Psoas muscle (tissue), 8 donors: ENCODE data around the gene ASPSCR1. TPM values are rescaled to one million over a fixed set of nuclear protein-coding genes. Genes with fewer than 3 reads are reported as not detected.

Source experiments
- ATAC-seq, 4 donors: fragments of 200-7000 bp; cut with Tn5 transposase; one replicate each; pipeline ENCODE4 v1.9.1; 2020; ENCODE audit warnings: moderate library complexity in 3 of 4, mild to moderate bottlenecking in 2 of 4
- DNase-seq, 2 donors: peaks; one replicate each; pipeline ENCODE4 v3.0.0-alpha.2; 2020
- H3K27ac ChIP-seq: fragments of 200-600 bp; one replicate; pipeline ENCODE4 v1.8.0; 2022
- H3K27me3 ChIP-seq, 3 donors: fragments of 200-600 bp in 1 of 3; one replicate each; pipeline versions ENCODE4 v1.6.1 to v1.8.0; 2013 to 2022; ENCODE audit warnings: low read length in 2 of 3, mild to moderate bottlenecking in 2 of 3, moderate library complexity in 1 of 3; ENCODE audit not compliant: insufficient read depth in 3 of 3
- H3K36me3 ChIP-seq, 2 donors: fragments of 200-600 bp in 1 of 2; one replicate each; pipeline versions ENCODE4 v1.6.1 to v1.8.0; 2013 to 2022; ENCODE audit warnings: low read depth in 1 of 2, mild to moderate bottlenecking in 1 of 2, moderate library complexity in 1 of 2; ENCODE audit not compliant: insufficient read depth in 1 of 2
- H3K4me1 ChIP-seq: fragments of 200-600 bp; one replicate; pipeline ENCODE4 v1.8.0; 2022
- H3K4me3 ChIP-seq: fragments of 200-600 bp; one replicate; pipeline ENCODE4 v1.8.0; 2022; ENCODE audit warnings: mild to moderate bottlenecking
- H3K9me3 ChIP-seq: fragments of 200-600 bp; one replicate; pipeline ENCODE4 v1.8.0; 2022
- CTCF ChIP-seq: fragments of 200-600 bp; IDR thresholded peaks from one replicate; pipeline ENCODE4 v1.8.0; 2022; ENCODE audit warnings: antibody characterized with exemption
- WGBS, 3 donors: extraction: QIAGEN DNeasy Blood & Tissue Kit; methylation state at CpG; one replicate each; pipeline versions ENCODE4 v1.1.6 to v1.1.7; 2013; 5-methylcytosine and 5-hydroxymethylcytosine counted together
- intact Hi-C, 2 donors: fragments of 100-400 bp; cut with DNase I; formaldehyde crosslinking; loops; one replicate each; pipeline versions ENCODE4 v1.11.0 to v1.14.2; 2022
- polyA plus RNA-seq, 3 donors: library from polyadenylated mRNA; stranded (reverse); fragments of 200-250 nt; gene quantifications; one replicate each; pipeline ENCODE4 v1.2.3, GENCODE V29; 2013
- total RNA-seq, 4 donors: library from RNA; stranded (reverse); fragmentation: NEBNext Ultra II Directional in 2 of 4; extraction: Animal tissue kit (Norgen Biotek cat#: 25700) in 2 of 4; gene quantifications; one replicate each; pipeline versions ENCODE4 v1.2.1 to v1.2.4, GENCODE V29; 2021 to 2023
- donor health status: healthy with polysubstance abuse.
- donor health status: DM: no; HTN: no; CAD: no; lungs with moderate emphysema.
- donor health status: Bipolar disorder and iron deficiency.
- donor health status: healthy.
- donor health status: DM: yes; HTN: yes; CAD: no.
- donor health status: DM: no; HTN: no; CAD: no.
- donor health status: DM: no; HTN: no; CAD: no.
- donor health status: DM: yes; HTN: yes; CAD: no.

The ASPSCR1 gene
- total and polyA plus RNA-seq, 7 donors = 27.7 to 37.4 (median 33.0) TPM

- no peaks in the 10 kb centered on the region for H3K9me3 ChIP-seq
- intact Hi-C loops = no loop called here
- TF ChIP-seq CTCF = no peak
- no peaks in the 10 kb centered on the region for H3K27me3 ChIP-seq
- H3K4me3 ChIP-seq = no peak overlapping the region
- DNase-seq (no peak), ATAC-seq (no peak)
- H3K4me1 ChIP-seq = peaks cover 22% of the 10 kb centered on the region
- WGBS, 3 donors = 55 to 79% (median 69%) methylated on average over 27 to 30 of the region's 30 CpGs
- no peak overlapping the region for H3K27ac ChIP-seq
- H3K36me3 ChIP-seq = peaks cover 0 to 33% of the 10 kb centered on the region in 2 donors
Measured at GRCh38 chr17:82007495-82008257, 30.2 kb downstream of the ASPSCR1 start.

GRCh38 chr17:82008258-82008940 lies 31.0 kb downstream of the ASPSCR1 start:
- no peak for TF ChIP-seq CTCF
- no peak for ATAC-seq
- Histone ChIP-seq H3K4me3 (no peak overlapping the region), H3K4me1 (peaks cover 15% of the 10 kb centered on the region), H3K36me3 (peaks cover 0 to 37% of the 10 kb centered on the region in 2 donors), H3K27me3 (no peaks in the 10 kb centered on the region), H3K27ac (no peak overlapping the region), H3K9me3 (no peaks in the 10 kb centered on the region)
- no peak for DNase-seq
- 73 to 84% (median 78%) methylated on average over 26 of the region's 26 CpGs for WGBS, 3 donors
- intact Hi-C loops = no loop called here

- no peak for TF ChIP-seq CTCF
- WGBS, 3 donors = 89 to 90% (median 90%) methylated on average over 28 of the region's 28 CpGs
- ATAC-seq = no peak
- H3K4me3 ChIP-seq = no peak overlapping the region
- no peak overlapping the region for H3K27ac ChIP-seq
- peaks cover 0 to 37% of the 10 kb centered on the region in 2 donors for H3K36me3 ChIP-seq
- no peaks in the 10 kb centered on the region for H3K9me3 ChIP-seq
- intact Hi-C loops = no loop called here
- no peak for DNase-seq
- H3K4me1 ChIP-seq = peaks cover 9% of the 10 kb centered on the region
- no peaks in the 10 kb centered on the region for H3K27me3 ChIP-seq
Measured at GRCh38 chr17:82008941-82009405, 31.5 kb downstream of the ASPSCR1 start.

- intact Hi-C loops = no loop called here
Measured at GRCh38 chr17:82009413-82009812, 32.0 kb downstream of the ASPSCR1 start.

More at GRCh38 chr17:82009413-82009812, 32.0 kb downstream of the ASPSCR1 start:
- no peak for DNase-seq
- H3K36me3 ChIP-seq = peaks cover 0 to 37% of the 10 kb centered on the region in 2 donors
- no peaks in the 10 kb centered on the region for H3K9me3 ChIP-seq
- 88 to 91% (median 91%) methylated on average over 15 of the region's 15 CpGs for WGBS, 3 donors
- peaks cover 6% of the 10 kb centered on the region for H3K4me1 ChIP-seq
- H3K27ac ChIP-seq = no peak overlapping the region
- no peak for ATAC-seq
- H3K4me3 ChIP-seq = no peak overlapping the region
- TF ChIP-seq CTCF = no peak
- H3K27me3 ChIP-seq = no peaks in the 10 kb centered on the region
